ENCODE data around the gene ZHX3. TPM values are rescaled to one million over a fixed set of nuclear protein-coding genes. Genes with fewer than 3 reads are reported as not detected.

ZHX3 gene
- total RNA-seq, 1 donor from 2014 or later: 9.1 TPM

DNA sequence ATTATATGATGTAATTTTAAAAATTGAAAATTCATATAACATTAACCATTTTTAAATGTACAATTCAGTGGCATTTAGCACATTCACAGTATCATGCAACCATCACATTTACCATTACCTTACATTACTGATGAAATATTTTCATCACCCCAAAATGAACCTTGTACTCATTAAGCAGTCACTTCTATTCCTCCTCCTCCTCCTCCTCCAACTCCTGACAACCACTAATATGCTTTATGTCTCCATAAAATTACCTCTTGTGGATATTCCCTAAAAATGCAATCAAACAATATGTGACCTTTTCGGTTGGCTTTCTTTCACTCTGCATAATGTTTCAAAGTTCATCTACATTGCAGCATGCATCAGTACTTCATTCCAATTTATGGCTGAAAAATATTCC is 45.2 kb downstream of the ZHX3 start:
- TF ChIP-seq, protein P1, sequence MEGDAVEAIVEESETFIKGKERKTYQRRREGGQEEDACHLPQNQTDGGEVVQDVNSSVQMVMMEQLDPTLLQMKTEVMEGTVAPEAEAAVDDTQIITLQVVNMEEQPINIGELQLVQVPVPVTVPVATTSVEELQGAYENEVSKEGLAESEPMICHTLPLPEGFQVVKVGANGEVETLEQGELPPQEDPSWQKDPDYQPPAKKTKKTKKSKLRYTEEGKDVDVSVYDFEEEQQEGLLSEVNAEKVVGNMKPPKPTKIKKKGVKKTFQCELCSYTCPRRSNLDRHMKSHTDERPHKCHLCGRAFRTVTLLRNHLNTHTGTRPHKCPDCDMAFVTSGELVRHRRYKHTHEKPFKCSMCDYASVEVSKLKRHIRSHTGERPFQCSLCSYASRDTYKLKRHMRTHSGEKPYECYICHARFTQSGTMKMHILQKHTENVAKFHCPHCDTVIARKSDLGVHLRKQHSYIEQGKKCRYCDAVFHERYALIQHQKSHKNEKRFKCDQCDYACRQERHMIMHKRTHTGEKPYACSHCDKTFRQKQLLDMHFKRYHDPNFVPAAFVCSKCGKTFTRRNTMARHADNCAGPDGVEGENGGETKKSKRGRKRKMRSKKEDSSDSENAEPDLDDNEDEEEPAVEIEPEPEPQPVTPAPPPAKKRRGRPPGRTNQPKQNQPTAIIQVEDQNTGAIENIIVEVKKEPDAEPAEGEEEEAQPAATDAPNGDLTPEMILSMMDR (IDR thresholded peaks at IDR 0.05; ENCODE audit: unreplicated experiment): no peak
- no peaks in the 10 kb centered on the region for H3K9me3 Mint-ChIP-seq (ENCODE audit: low read depth)
- H3K27me3 Mint-ChIP-seq: no peaks in the 10 kb centered on the region

DNA sequence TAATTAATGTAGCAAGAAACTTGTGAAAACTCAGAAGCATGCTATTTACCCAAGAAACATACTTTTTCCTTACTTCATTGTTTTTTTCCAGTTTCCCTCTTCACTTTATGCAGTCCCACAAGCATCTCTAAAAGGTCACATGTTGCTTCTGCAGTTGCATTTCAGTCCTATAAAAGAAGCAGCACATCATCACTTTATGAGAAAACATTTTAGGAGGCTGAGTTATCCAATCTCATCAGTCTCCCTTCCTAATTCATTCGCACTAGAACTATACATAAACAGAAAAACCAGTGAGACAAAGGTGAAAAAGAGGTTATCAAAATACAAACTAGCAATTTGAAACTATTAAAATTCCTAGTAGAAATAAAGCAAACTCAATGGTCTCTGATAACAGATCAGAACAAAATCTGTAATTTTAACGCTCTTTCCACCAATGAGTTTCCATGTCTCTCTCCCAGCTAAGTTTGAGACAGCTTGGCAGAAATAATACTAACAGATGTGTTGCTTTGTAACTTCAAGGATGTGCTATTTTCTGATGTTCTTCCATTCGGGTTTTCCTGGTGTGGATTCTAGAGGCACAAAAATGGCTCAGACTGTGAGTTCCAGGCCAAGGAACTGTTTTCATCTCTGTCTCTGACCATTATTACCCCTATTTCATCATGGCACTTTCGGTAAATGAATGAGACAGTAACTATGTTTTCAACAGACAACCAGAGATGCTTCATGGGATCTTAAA is 48.4 kb downstream of the ZHX3 start:
- H3K4me3 Mint-ChIP-seq (ENCODE audit: low read depth): no peak overlapping the region
- no peaks in the 10 kb centered on the region for H3K36me3 Mint-ChIP-seq (ENCODE audit: insufficient read depth)
- no peaks in the 10 kb centered on the region for H3K27me3 Mint-ChIP-seq
- H3K4me1 Mint-ChIP-seq (ENCODE audit: low read depth): peaks cover 2% of the 10 kb centered on the region
- H3K27ac Mint-ChIP-seq: no peak overlapping the region
- TF ChIP-seq, protein P1 (IDR thresholded peaks at IDR 0.05; ENCODE audit: unreplicated experiment): no peak
- no peak for DNase-seq (ENCODE audit: low spot score, unreplicated experiment)
- H3K9me3 Mint-ChIP-seq (ENCODE audit: low read depth): no peaks in the 10 kb centered on the region

More for the DNA sequence above, 45.2 kb downstream of the ZHX3 start:
- Mint-ChIP-seq H3K27ac (no peak overlapping the region), H3K36me3 (ENCODE audit: insufficient read depth) (no peaks in the 10 kb centered on the region), H3K4me3 (ENCODE audit: low read depth) (no peak overlapping the region), H3K4me1 (ENCODE audit: low read depth) (peaks cover 5% of the 10 kb centered on the region)
- DNase-seq (ENCODE audit: low spot score, unreplicated experiment): no peak

DNA sequence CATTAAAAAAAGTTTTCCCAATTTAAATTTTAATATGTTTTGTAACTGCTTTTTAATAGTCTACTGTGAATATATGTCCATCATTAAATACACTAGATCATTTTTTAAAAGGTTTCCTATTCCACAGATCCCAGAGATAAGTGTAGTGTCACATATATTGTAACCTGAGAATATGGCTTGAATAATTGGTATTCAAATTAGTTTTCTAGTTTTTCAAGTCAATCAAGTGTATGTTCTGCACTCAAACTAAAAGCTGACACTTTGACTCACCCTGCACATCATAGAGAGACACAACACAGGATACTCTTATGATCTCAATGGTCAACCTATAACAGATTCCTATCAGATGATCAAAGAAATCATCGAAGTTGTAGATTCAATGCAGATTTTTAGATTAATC is 49.1 kb downstream of the ZHX3 start:
- no peak overlapping the region for H3K27ac Mint-ChIP-seq
- H3K9me3 Mint-ChIP-seq (ENCODE audit: low read depth): no peaks in the 10 kb centered on the region
- H3K36me3 Mint-ChIP-seq (ENCODE audit: insufficient read depth): no peaks in the 10 kb centered on the region
- TF ChIP-seq, protein P1 (IDR thresholded peaks at IDR 0.05; ENCODE audit: unreplicated experiment): no peak
- H3K27me3 Mint-ChIP-seq: no peaks in the 10 kb centered on the region
- peaks cover 1% of the 10 kb centered on the region for H3K4me1 Mint-ChIP-seq (ENCODE audit: low read depth)
- no peak overlapping the region for H3K4me3 Mint-ChIP-seq (ENCODE audit: low read depth)
- DNase-seq (ENCODE audit: low spot score, unreplicated experiment): no peak

DNA sequence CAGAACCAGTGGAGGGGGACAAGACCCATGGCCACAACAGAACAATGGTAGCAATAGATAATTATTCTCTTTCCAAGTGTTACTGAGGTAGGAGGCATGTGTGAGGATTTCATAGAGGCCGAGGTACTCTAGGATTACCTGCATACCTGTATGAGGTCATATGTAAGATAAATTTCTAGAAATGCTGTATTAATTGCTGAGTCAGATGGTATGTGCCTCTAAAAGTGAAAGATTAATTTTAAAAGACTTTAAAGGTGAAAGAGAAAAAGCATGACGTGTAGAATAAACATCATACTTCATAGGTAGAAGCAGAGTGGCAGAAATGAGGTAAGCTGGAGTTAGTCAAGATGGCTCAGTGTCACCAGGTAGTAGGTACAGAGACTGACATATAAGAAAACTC is 51.6 kb downstream of the ZHX3 start:
- H3K27me3 Mint-ChIP-seq: no peaks in the 10 kb centered on the region

DNA sequence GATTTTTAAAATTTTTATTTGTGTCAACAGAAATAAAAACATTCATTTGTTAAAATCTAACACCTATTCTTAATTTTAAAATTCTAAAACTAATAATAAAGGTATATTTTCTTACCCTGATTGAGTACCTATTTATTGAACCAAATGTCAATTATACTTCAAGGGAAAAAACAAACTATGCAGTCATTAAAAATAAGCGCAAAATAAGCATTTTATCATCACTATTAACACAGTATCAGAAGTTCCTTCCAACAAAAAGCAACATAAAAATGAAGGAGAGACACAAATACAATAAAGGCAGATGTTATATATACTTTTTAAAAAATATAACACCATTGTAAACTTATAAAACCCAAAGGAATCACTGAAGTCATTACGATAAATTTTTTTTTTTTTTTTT is 52.7 kb downstream of the ZHX3 start:
- Mint-ChIP-seq H3K9me3 (ENCODE audit: low read depth) (no peaks in the 10 kb centered on the region), H3K27me3 (no peaks in the 10 kb centered on the region), H3K36me3 (ENCODE audit: insufficient read depth) (no peaks in the 10 kb centered on the region), H3K4me3 (ENCODE audit: low read depth) (no peak overlapping the region), H3K27ac (no peak overlapping the region), H3K4me1 (ENCODE audit: low read depth) (peaks cover 1% of the 10 kb centered on the region)
- TF ChIP-seq, protein P1 (IDR thresholded peaks at IDR 0.05; ENCODE audit: unreplicated experiment): no peak
- no peak for DNase-seq (ENCODE audit: low spot score, unreplicated experiment)

More for the DNA sequence above, 51.6 kb downstream of the ZHX3 start:
- H3K9me3 Mint-ChIP-seq (ENCODE audit: low read depth): no peaks in the 10 kb centered on the region
- DNase-seq (ENCODE audit: low spot score, unreplicated experiment): no peak
- no peak overlapping the region for H3K4me3 Mint-ChIP-seq (ENCODE audit: low read depth)
- no peaks in the 10 kb centered on the region for H3K36me3 Mint-ChIP-seq (ENCODE audit: insufficient read depth)
- TF ChIP-seq, protein P1 (IDR thresholded peaks at IDR 0.05; ENCODE audit: unreplicated experiment): no peak
- H3K4me1 Mint-ChIP-seq (ENCODE audit: low read depth): peaks cover 1% of the 10 kb centered on the region
- H3K27ac Mint-ChIP-seq: no peak overlapping the region

Data from progenitor cell of endocrine pancreas (in vitro differentiated cells).